HG02885 (cell line): ENCODE results near the gene ZNF160.

Experiments
- ATAC-seq: cut with Tn5 transposase; IDR thresholded peaks from one replicate; pipeline ENCODE4 v1.9.1; 2021; ENCODE audit warnings: mild to moderate bottlenecking; ENCODE audit not compliant: unreplicated experiment, poor library complexity

ZNF160 gene

DNA sequence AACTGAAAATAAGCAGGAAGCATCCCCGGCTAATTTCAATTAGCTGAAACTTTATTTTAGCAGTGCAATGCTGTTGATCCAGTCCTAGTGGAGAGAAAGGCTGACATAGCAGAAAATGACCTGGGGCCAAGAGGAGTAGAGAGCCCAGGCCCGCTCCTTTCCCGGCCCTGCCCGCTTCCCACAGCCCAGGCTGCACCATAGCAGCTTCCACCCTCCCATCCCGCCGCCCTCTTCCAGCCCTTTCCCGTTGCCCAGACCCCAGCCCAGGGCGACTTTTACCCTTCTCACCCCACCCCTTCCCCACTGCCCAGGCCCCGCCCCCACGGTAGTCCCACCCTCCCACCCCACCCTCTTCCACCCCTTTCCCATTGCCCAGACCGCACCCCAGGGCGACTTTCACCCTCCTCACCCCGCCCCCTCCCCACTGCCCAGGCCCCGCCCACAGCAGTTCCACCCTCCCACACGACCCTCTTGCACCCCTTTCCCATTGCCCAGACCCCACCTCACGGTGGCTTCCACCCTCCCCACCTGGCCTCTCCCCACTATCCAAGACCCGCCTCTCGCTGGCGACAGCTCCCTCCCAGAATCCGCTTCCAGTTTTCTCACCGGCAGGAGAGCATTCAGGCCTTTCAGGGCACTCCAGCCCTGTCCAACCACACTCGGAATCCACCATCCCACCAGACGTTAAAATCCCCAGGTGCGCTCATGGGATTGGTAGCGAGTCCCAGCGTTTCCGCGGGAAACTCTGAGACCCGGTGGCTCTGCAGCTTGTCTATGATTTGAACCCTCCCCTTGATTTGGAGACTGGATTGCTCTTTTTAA, 8.3 kb downstream of the ZNF160 start:
- no peak for ATAC-seq

DNA sequence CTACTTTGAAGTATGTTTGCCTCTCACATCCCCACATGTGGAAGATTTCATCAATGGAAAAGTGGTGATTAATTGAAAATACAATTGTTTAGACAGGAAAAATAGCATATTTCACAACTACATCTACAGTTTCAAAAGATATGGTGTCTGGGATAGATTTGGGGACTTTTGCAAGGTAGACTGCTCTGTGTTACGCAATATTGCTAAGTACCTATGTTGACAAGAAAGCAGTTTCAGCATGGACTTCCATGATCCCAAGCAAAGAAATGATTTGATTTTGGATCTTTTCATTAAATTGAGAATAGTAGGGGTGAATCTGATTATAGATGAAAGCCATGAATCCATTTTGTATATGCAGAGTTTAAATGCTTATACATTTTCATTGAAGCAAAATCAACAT, 10.5 kb downstream of the ZNF160 start:
- no peak for ATAC-seq

DNA sequence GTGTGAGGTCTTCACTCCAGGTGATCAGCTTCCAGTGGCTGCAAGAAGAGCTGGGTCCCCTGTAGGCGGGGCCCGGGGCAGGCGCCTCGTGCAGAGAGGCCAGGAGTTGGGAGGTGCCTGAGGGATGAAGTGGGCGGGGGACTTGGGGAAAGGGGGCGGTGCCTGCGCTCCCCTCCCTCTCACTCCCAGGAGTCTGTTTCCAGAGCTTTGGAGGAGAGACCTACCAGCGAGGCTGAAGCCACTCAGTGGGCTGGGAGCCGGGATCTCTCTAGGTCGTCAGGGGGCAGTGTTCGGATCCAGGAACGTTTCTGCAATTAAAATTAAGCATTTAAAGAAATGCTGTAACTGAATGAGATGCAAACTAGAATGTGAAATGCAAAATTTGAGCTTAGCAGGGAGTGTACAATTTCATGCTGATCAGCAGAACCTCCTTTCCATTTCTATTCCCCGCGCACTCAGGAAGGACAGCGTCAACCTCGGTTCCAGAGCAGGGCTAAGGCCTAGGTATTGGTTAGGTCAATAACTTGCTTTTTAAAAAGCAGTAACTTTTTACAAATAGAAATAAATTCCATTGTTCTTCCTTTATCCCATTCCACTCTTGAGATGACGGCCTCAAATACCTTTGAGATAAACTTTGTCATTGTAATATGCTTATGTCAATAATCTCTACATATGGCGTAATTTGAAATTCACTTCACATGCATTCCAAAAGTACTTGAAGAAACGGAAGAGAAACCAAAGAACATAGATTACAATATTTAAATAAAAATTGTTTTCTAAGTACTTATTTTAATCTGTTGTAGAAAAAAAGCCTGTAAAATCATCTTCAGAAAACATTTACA, 11.6 kb downstream of the ZNF160 start:
- no peak for ATAC-seq

DNA sequence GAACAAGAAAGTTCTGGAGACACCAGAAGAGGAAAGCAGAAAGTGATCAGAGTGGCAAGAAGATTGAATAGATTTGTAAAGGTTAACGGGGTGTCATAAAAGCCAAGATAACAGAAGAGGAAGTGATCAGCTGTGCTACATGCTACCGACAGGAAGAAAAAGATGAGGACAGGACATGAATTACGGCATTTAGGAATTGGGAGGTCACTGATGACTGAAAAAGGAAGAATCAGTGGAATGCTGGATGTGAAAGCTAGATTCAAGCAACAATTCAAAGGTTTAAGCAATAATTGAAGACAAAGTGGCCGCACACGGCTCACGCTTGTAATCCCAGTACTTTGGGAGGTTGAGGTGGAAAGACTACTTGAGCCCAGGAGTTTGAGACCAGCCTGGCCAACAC, 15.1 kb downstream of the ZNF160 start:
- ATAC-seq = no peak

DNA sequence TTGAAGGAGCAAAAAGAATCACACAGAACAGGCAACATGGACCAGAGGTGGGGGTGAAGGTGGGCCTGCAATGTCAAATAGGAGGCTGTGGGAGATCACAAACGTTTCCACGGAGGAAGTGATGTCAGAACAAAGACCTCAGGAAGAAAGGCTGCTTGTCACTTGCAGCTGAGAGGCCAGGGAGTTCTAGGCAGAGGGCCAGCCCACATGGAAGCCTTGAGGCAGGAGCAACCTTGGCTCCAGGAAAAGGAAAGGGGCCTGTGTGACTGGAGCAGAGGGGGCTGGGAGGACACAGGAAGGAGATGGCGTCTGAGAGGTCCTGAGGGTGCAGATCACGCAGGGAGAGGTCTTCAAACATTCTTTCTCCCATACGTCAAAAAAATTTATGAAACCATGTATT, 16.3 kb downstream of the ZNF160 start:
- no peak for ATAC-seq

DNA sequence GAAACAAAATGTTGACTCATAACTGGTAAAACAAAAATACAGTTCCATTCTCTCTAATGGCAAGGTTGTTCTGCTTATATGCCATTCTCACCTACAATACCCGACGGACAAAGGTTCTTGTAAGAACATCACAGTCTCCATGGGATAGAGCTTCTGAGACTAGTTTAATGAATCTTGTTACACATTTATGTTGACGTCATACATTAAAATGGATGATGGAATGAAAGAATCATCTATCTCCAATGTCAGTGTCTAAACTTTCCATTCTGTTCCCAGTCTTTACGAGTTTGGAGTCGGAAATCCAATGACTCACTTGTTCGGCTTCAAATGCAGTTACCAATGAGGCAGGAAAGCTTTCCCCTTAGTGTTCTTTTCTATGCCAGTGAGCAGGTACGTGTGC, 17.7 kb downstream of the ZNF160 start:
- ATAC-seq = no peak

DNA sequence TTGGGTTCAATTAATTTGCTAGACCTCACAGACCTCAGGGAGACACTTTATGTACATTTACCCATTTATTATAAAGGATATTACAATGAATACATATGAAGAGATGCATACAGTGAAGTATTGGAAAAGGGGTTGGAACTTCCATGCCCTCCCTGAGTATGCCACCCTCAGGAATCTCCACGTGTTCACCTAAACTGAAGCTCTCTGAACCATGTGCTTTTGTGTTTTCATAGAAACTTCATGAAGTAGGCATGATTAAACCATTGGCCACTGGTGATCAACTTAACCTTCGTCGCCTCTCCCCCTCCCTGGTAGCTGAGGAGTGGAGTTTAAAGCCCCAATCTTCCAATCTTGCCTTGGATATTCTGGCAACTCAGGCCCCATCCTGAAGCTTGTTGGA, 20.3 kb downstream of the ZNF160 start:
- no peak for ATAC-seq

DNA sequence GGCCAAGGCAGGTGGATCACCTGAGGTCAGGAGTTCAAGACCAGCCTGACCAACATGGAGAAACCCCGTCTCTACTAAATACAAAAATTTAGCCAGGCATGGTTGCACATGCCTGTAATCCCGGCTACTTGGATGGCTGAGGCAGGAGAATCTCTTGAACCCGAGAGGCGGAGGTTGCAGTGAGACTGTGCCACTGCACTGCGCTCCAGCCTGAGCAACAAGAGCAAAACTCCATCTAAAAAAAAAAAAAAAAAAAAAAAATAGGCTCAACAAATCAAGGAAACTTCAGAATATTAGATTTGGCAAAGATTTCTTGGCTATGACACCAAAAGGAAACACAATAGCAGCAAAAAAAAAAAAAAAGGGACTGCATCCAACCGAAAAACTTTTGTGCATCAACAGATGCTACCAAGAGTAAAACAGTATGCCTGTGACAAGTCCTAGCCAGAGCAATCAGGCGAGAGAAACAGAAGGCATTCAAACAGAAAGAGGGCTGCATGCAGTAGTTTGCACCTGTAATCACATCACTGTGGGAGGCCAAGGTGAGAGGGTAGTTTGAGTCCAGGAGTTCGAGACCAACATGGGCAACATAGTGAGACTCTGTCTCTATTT, 23.8 kb downstream of the ZNF160 start:
- ATAC-seq = no peak

DNA sequence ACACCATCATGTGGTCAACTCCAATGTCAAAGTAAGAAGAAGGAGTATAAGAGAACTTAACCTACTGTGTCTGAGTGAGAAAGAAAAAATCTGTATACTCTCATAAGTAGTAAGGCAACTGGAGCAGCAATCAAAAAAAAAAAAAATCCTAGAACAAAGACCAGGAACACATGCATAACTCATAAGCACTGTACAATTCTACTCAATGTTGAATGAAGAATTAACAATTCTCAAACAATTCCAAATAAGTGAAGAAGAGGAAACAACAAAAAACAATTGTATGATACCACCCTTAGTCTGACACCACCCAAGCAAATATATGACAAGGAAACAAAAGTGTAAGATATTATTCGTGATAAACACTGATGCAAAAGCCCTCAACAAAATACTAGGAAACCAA, 24.6 kb downstream of the ZNF160 start:
- ATAC-seq = no peak

DNA sequence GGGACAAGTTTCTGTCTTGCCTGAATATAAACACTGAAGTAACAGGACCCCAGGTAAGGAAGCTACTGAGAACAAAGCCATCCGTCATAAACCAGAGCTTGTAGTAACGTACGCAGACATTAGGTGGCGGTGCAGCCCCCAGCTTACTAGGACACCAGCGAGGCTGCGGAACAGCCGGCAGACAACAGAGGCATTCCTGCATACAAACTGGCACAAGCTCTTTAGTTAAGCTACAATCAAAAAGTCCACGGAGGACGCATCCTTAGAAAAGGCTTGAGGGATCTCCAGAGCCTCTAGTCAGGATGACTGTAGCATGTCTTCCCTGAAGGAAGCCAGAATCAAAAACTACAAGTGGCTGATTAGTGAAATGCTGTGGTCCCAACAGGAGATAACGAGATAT, 26.2 kb downstream of the ZNF160 start:
- ATAC-seq = no peak

DNA sequence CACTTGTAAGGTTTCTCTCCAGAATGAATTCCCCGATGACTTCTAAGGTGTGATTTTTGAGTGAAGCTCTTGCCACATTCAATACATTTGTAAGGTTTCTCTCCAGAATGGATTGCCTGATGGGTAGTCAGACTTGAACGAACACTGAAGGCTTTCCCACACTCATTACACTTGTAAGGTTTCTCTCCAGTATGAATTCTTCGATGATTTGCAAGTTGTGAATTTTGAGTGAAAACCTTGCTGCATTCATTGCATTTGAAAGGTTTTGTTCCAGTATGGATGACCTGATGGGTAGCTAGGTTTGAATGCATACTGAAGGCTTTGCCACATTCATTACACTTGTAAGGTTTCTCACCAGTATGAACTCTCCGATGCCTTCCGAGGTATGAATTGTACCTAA, 34.4 kb downstream of the ZNF160 start:
- ATAC-seq = no peak

DNA sequence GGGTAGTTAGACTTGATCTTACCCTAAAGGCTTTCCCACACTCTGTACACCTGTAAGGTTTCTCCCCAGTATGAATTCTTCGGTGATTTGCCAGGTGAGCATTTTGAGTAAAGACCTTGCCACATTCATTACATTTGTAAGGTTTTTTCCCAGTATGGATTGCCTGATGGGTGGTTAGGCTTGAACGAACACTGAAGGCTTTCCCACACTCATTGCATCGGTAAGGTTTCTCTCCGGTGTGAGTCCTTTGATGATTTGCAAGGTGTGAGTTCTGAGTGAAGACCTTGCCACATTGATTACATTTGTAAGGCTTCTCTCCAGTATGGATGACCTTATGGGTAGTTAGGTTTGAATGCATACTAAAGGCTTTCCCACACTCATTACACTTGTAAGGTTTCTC, 35.0 kb downstream of the ZNF160 start:
- no peak for ATAC-seq

DNA sequence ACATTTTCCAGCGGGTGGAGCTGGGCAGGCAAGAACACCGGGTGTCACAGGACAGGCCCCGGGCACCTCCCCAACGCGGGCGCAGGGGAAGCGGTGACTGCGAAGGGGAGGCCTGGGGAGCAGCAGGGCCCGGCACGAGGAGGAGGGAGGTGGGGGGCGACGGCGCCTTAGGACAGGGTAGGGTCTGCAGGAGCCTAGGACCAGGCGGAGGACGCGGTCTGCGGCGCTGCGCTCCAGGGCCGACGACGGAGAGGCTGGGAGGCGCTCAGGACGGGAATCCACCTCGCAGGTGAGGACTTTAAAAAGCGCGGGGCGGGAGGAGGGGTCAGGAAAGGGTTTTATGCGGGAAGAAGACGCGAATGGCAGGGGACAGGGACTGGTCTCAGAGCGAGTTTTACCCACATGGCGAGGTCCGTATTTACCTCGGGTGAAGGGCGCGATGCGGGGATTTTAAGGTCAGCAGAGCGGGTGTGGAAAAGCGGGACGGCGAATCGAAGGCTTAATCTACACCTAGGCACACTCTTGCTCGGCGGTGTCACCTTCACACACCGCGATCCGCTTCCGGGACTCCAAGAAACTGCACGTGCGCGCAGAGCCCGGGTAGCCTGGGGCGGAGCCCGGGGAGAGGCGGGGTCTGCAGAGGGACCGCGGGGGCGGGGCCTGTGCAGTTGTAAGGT, 45.2 kb downstream of the ZNF160 start:
- no peak for ATAC-seq

DNA sequence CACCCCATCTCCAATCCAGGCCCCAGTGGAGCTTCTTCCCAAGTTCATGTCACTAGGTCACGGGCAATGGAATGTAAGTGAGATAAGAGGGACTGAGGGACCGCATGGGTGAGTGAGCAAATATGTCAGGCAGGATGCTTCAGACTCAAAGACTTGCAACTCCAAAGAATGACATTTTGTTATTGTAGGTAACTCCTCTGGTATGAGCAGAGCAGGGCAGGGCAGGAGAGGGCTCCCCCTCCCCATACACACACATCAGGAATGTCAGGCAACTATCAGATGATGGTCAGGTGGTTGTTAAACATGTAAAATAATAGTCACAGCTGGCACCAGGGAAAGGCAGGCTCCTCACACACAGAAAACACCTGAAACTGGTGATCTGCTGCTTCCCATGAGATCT, 48.1 kb downstream of the ZNF160 start:
- no peak for ATAC-seq

DNA sequence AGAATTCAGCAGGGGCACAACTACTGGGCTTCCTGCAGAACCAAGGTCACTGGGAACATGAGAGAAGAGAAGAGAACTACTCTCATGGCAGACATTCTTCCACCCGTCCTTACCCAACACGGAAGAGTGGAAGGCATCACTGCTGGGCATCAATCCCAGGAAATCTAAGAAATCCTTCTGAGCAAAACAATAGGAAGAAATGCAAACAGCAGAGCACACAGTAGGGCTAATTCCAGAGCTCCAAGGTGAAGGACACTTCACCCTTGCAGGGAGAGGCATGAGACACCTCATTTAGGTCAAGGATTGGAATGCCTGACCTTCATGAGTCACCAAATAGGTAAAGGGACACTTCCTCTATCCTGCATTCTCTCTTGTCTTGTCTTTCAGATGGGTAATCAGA, 55.8 kb downstream of the ZNF160 start:
- no peak for ATAC-seq

DNA sequence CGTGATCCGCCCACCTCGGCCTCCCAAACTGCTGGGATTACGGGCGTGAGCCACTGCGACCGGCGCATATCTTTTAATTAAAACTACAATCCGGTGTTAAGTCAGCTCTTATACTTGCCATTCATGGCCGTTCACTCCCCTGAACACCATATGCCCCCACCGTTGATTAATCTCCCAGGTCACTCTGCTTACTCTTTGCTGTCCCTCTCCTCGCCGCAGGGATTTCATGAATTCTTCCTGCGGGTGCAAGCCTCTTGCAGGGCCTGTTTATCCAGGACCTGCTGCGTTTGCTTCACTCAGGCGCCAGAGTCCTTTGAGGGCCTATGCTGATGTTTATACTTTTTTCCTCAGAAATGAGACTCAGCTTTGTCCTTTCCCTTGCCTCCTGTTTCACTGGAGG, 57.7 kb downstream of the ZNF160 start:
- no peak for ATAC-seq

DNA sequence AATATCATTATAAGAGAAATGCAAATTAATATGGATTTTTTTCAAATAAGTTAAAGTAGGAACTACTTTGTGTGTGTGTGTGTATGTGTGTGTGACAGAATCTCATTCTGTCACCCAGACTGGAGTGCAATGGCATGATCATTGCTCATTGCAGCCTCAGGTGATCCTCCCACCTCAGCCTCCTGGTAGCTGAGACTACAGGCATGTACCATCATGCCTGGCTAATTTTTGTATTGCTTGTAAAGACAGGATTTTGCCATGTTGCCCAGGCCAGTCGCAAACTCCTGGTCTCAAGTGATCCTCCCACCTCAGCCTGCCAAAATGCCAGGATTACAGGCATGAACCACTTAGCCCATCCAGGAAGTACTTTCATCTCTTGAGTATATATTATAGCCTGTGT, 61.9 kb downstream of the ZNF160 start:
- ATAC-seq = no peak

DNA sequence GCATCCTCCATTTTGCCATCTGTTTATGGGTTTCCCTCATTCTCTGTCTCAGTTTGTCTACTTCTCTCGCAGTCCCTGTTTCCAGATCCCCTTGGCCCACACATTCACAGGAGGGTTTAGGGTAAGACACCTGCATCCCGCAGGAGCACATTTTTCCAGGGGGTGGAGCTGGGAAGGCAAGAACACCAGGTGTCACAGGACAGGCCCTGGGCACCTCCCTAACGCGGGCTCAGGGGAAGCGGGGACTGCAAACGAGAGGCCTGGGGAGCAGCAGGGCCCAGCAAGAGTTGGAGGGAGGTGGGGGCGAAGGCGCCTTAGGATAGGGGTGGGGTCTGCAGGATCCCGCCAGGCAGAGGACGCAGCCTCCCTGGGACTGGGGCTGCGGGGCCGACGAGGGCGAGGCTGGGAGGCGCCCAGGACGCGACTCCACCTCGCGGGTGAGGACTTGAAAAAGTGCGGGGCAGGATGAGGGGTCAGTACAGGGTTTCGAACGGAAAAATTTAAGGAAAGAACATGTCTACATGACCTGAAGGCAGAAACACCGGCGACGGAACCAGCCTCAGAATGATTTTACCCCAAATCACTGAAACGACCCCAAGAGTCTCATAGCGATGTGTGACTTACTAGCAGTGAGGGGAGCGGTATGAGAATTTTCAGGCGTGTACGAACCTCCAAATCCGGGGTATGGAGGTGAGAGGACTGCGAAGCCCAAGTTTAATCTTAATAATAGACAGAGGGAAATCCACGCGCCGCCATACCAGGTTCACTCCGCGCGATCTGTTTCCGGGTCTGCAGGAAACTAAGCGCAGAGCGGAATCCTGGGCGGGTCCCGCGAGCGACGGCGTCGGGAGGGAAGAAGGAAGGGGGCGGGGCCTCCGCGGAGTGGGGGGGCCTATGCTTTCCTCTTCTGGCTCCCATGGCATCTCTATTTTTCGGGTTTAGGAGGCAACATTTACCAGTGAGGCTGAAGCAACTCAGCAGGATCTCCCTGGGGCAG, 65.8 kb downstream of the ZNF160 start:
- no peak for ATAC-seq

DNA sequence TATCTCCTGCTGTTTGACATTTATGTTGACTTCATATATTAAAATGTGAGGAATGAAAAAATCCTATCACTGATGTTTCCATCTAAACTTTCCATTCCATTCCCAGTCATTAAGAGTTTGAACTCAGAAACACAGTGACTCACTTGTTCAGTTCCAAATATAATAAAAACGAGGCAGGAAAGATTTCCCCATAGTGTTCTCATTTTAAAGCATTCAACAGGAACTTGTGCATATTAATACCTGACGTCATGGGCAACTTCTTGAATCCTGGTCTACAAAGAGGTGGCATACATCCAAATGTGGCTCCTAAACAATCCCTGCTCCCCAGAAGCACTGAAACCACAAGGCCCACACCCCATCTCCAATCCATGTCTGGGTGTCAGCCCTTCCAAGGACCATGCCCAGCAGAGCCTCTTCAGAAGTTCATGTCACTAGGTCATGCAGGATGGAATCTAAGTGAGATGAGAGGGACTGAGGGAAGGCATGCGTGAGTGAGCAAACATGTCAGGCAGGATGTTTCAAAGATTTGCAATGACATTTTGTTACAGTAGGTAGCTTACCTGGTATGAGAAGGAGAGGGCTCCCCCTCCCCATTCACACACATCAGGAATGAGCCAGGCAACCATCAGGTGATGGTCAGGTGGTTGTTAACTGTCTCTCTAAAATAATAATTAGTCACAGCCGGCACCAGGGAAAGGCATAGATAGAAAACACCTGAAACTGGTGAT, 68.1 kb downstream of the ZNF160 start:
- no peak for ATAC-seq
